ENCODE results near the gene VRK2.
"Not testable (repeated sequence)": the region's sequence is repeated elsewhere in the genome, so short reads cannot be mapped to it uniquely, and the experiment has no call there.

Gene VRK2

GRCh38 chr2:58107803-58108710 lies 61.5 kb downstream of the VRK2 start:
- Histone ChIP-seq H3K79me2 (ENCODE audit: insufficient read depth, low read length) (no peaks in the 10 kb centered on the region), H2AFZ (ENCODE audit: low read depth, low read length) (no peak overlapping the region)
- no peak for DNase-seq

GRCh38 chr2:58109481-58109880 lies 62.9 kb downstream of the VRK2 start:
- Histone ChIP-seq H3K79me2 (ENCODE audit: insufficient read depth, low read length) (no peaks in the 10 kb centered on the region), H3K4me3 (ENCODE audit: low read depth in 1 of 2, low read length in 2 of 2) (no peak overlapping the region), H4K20me1 (ENCODE audit: insufficient read depth, low read length) (no peaks in the 10 kb centered on the region), H3K4me2 (ENCODE audit: insufficient read depth, low read length) (no peak overlapping the region), H3K36me3 (ENCODE audit: insufficient read depth, low read length) (no peaks in the 10 kb centered on the region), H2AFZ (ENCODE audit: low read depth, low read length) (no peak overlapping the region), H3K4me1 (ENCODE audit: insufficient read depth, low read length) (no peaks in the 10 kb centered on the region), H3K27ac (ENCODE audit: low read length) (no peak overlapping the region), H3K9ac (ENCODE audit: low read depth, low read length) (no peak overlapping the region), H3K9me3 (ENCODE audit: insufficient read depth, low read length, severe bottlenecking) (no peaks in the 10 kb centered on the region), H3K27me3 (ENCODE audit: insufficient read depth, low read length, poor library complexity) (no peaks in the 10 kb centered on the region)
- no peak for TF ChIP-seq CTCF (IDR thresholded peaks at IDR 0.05; ENCODE audit: borderline replicate concordance, extremely low read depth, low read length, poor library complexity, severe bottlenecking)
- ATAC-seq (ENCODE audit: insufficient read depth, low read depth) (no peak), DNase-seq (no peak)

More at GRCh38 chr2:58107803-58108710, 61.5 kb downstream of the VRK2 start:
- Histone ChIP-seq H3K9me3 (ENCODE audit: insufficient read depth, low read length, severe bottlenecking) (no peaks in the 10 kb centered on the region), H3K4me1 (ENCODE audit: insufficient read depth, low read length) (no peaks in the 10 kb centered on the region), H3K4me3 (ENCODE audit: low read depth in 1 of 2, low read length in 2 of 2) (no peak overlapping the region), H3K9ac (ENCODE audit: low read depth, low read length) (no peak overlapping the region), H3K27ac (ENCODE audit: low read length) (no peak overlapping the region), H3K36me3 (ENCODE audit: insufficient read depth, low read length) (no peaks in the 10 kb centered on the region), H4K20me1 (ENCODE audit: insufficient read depth, low read length) (no peaks in the 10 kb centered on the region), H3K27me3 (ENCODE audit: insufficient read depth, low read length, poor library complexity) (no peaks in the 10 kb centered on the region), H3K4me2 (ENCODE audit: insufficient read depth, low read length) (no peak overlapping the region)
- TF ChIP-seq EZH2 (IDR thresholded peaks at IDR 0.05; ENCODE audit: borderline replicate concordance, low read depth, low read length, severe bottlenecking) = no peak
- TF ChIP-seq CTCF (IDR thresholded peaks at IDR 0.05; ENCODE audit: borderline replicate concordance, extremely low read depth, low read length, poor library complexity, severe bottlenecking) = no peak
- ATAC-seq (ENCODE audit: insufficient read depth, low read depth) = no peak

- no peak overlapping the region for H3K4me2 ChIP-seq (ENCODE audit: insufficient read depth, low read length)
- no peak overlapping the region for H3K27ac ChIP-seq (ENCODE audit: low read length)
- no peak overlapping the region for H2AFZ ChIP-seq (ENCODE audit: low read depth, low read length)
- H3K9me3 ChIP-seq (ENCODE audit: insufficient read depth, low read length, severe bottlenecking) = no peaks in the 10 kb centered on the region
- ATAC-seq (ENCODE audit: insufficient read depth, low read depth) (0 out of 3 replicates have a peak, but pooled peaks have one; percentile 42), DNase-seq (no peak)
- H3K79me2 ChIP-seq (ENCODE audit: insufficient read depth, low read length) = no peaks in the 10 kb centered on the region
- H3K36me3 ChIP-seq (ENCODE audit: insufficient read depth, low read length) = no peaks in the 10 kb centered on the region
- H3K27me3 ChIP-seq (ENCODE audit: insufficient read depth, low read length, poor library complexity) = no peaks in the 10 kb centered on the region
- H3K4me3 ChIP-seq (ENCODE audit: low read depth in 1 of 2, low read length in 2 of 2) = no peak overlapping the region
- H3K9ac ChIP-seq (ENCODE audit: low read depth, low read length) = no peak overlapping the region
- TF ChIP-seq CTCF (IDR thresholded peaks at IDR 0.05; ENCODE audit: borderline replicate concordance, extremely low read depth, low read length, poor library complexity, severe bottlenecking) (peak; percentile 14), EZH2 (IDR thresholded peaks at IDR 0.05; ENCODE audit: borderline replicate concordance, low read depth, low read length, severe bottlenecking) (no peak)
- H3K4me1 ChIP-seq (ENCODE audit: insufficient read depth, low read length) = no peaks in the 10 kb centered on the region
- H4K20me1 ChIP-seq (ENCODE audit: insufficient read depth, low read length) = no peaks in the 10 kb centered on the region
Observed at GRCh38 chr2:58110765-58111164, 64.2 kb downstream of the VRK2 start.

GRCh38 chr2:58113563-58113962 lies 67.0 kb downstream of the VRK2 start:
- H3K4me2 ChIP-seq (ENCODE audit: insufficient read depth, low read length); ATAC-seq (ENCODE audit: insufficient read depth, low read depth); H3K4me1 ChIP-seq (ENCODE audit: insufficient read depth, low read length); H3K36me3 ChIP-seq (ENCODE audit: insufficient read depth, low read length); H3K4me3 ChIP-seq (ENCODE audit: low read depth in 1 of 2, low read length in 2 of 2); H3K9me3 ChIP-seq (ENCODE audit: insufficient read depth, low read length, severe bottlenecking); H3K9ac ChIP-seq (ENCODE audit: low read depth, low read length); H4K20me1 ChIP-seq (ENCODE audit: insufficient read depth, low read length); H3K79me2 ChIP-seq (ENCODE audit: insufficient read depth, low read length); H3K27me3 ChIP-seq (ENCODE audit: insufficient read depth, low read length, poor library complexity); H2AFZ ChIP-seq (ENCODE audit: low read depth, low read length); H3K27ac ChIP-seq (ENCODE audit: low read length); DNase-seq: not testable (repeated sequence)

Measured in DND-41 (cell line).